Gastroesophageal sphincter (tissue), 3 donors: ENCODE results near the gene UBL3.

Experiments
- EP300 ChIP-seq: sonication (generic); formaldehyde crosslinking; IDR thresholded peaks from one replicate; pipeline ENCODE4 v1.6.1; 2017; ENCODE audit warnings: antibody characterized with exemption, mild to moderate bottlenecking
- POLR2A ChIP-seq, 2 donors: fragments of 450-650 bp; IDR thresholded peaks; one replicate each; pipeline ENCODE4 v1.6.1; 2017; ENCODE audit warnings: antibody characterized with exemption in 2 of 2, mild to moderate bottlenecking in 2 of 2, moderate library complexity in 1 of 2
- TF ChIP-seq, protein P1 (sequence below), 4 experiments: fragments of 200-600 bp in 2 of 4; fragments of 450-650 bp in 2 of 4; sonication (generic) in 1 of 4; IDR thresholded peaks; one replicate each; pipeline ENCODE4 v1.5.1; 2017 to 2019; ENCODE audit warnings: antibody characterized with exemption in 4 of 4, mild to moderate bottlenecking in 2 of 4, moderate library complexity in 2 of 4

- TF ChIP-seq POLR2A (IDR thresholded peaks at IDR 0.05) (no peak), EP300 (no peak)
- TF ChIP-seq, protein P1, sequence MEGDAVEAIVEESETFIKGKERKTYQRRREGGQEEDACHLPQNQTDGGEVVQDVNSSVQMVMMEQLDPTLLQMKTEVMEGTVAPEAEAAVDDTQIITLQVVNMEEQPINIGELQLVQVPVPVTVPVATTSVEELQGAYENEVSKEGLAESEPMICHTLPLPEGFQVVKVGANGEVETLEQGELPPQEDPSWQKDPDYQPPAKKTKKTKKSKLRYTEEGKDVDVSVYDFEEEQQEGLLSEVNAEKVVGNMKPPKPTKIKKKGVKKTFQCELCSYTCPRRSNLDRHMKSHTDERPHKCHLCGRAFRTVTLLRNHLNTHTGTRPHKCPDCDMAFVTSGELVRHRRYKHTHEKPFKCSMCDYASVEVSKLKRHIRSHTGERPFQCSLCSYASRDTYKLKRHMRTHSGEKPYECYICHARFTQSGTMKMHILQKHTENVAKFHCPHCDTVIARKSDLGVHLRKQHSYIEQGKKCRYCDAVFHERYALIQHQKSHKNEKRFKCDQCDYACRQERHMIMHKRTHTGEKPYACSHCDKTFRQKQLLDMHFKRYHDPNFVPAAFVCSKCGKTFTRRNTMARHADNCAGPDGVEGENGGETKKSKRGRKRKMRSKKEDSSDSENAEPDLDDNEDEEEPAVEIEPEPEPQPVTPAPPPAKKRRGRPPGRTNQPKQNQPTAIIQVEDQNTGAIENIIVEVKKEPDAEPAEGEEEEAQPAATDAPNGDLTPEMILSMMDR (IDR thresholded peaks at IDR 0.05) = no peak
Measured at GRCh38 chr13:29752175-29752574, 98.2 kb downstream of the UBL3 start.
